ENCODE measurements around the gene CTTNBP2. TPM values are rescaled to one million over a fixed set of nuclear protein-coding genes. Genes with fewer than 3 reads are reported as not detected.

The CTTNBP2 gene
- total and polyA plus RNA-seq, 9 donors, result 2.6 to 18.4 (median 10.0) TPM

- intact Hi-C loops (cut with DNase I), result no loop called here
- no peaks in the 10 kb centered on the region for H3K9me3 ChIP-seq
- no peaks in the 10 kb centered on the region for H3K4me1 ChIP-seq (ENCODE audit: insufficient read depth)
- no peaks in the 10 kb centered on the region for H3K36me3 ChIP-seq
- no peaks in the 10 kb centered on the region for H3K27me3 ChIP-seq
- H3K27ac ChIP-seq, result no peak overlapping the region
- TF ChIP-seq POLR2A (IDR thresholded peaks at IDR 0.05) (no peak), CTCF (IDR thresholded peaks at IDR 0.05) (no peak), EP300 (IDR thresholded peaks at IDR 0.05) (no peak)
- H3K4me3 ChIP-seq, result no peak overlapping the region
- no peak for DNase-seq
Observed at GRCh38 chr7:117689406-117689805, 183.8 kb downstream of the CTTNBP2 start.

GRCh38 chr7:117688126-117688525, 185.1 kb downstream of the CTTNBP2 start:
- 90 to 100% (median 96%) methylated on average over 2 of the region's 2 CpGs for WGBS, 3 donors
- TF ChIP-seq CTCF (IDR thresholded peaks at IDR 0.05) (no peak), POLR2A (IDR thresholded peaks at IDR 0.05) (no peak)
- intact Hi-C loops (cut with DNase I), result no loop called here
- H3K4me1 ChIP-seq (ENCODE audit: insufficient read depth), result no peaks in the 10 kb centered on the region
- H3K9me3 ChIP-seq, result no peaks in the 10 kb centered on the region
- no peak for DNase-seq
- no peaks in the 10 kb centered on the region for H3K36me3 ChIP-seq
- H3K4me3 ChIP-seq, result no peak overlapping the region
- no peak overlapping the region for H3K27ac ChIP-seq
- H3K27me3 ChIP-seq, result no peaks in the 10 kb centered on the region

GRCh38 chr7:117686311-117686935, 186.8 kb downstream of the CTTNBP2 start:
- TF ChIP-seq EP300 (IDR thresholded peaks at IDR 0.05) (no peak), POLR2A (IDR thresholded peaks at IDR 0.05) (no peak), CTCF (IDR thresholded peaks at IDR 0.05) (no peak)
- intact Hi-C loops (cut with DNase I), result no loop called here
- H3K36me3 ChIP-seq, result no peaks in the 10 kb centered on the region
- DNase-seq, result no peak
- H3K27me3 ChIP-seq, result no peaks in the 10 kb centered on the region
- no peaks in the 10 kb centered on the region for H3K4me1 ChIP-seq (ENCODE audit: insufficient read depth)
- H3K9me3 ChIP-seq, result no peaks in the 10 kb centered on the region
- H3K4me3 ChIP-seq, result no peak overlapping the region
- no peak overlapping the region for H3K27ac ChIP-seq

GRCh38 chr7:117685795-117686194, 187.4 kb downstream of the CTTNBP2 start:
- no peak overlapping the region for H3K4me3 ChIP-seq

More at GRCh38 chr7:117685795-117686194, 187.4 kb downstream of the CTTNBP2 start:
- H3K36me3 ChIP-seq, result no peaks in the 10 kb centered on the region
- no peak for DNase-seq
- no peaks in the 10 kb centered on the region for H3K4me1 ChIP-seq (ENCODE audit: insufficient read depth)
- intact Hi-C loops (cut with DNase I), result no loop called here
- H3K27me3 ChIP-seq, result no peaks in the 10 kb centered on the region
- no peaks in the 10 kb centered on the region for H3K9me3 ChIP-seq
- no peak for TF ChIP-seq POLR2A (IDR thresholded peaks at IDR 0.05)
- TF ChIP-seq CTCF (IDR thresholded peaks at IDR 0.05), result no peak
- TF ChIP-seq EP300 (IDR thresholded peaks at IDR 0.05), result no peak
- no peak overlapping the region for H3K27ac ChIP-seq
